Left renal cortex interstitium (tissue), 4 donors: Measurements from ENCODE around the gene GK. TPM values are rescaled to one million over a fixed set of nuclear protein-coding genes. Genes with fewer than 3 reads are reported as not detected.
"Not testable (repeated sequence)": the region's sequence is repeated elsewhere in the genome, so short reads cannot be mapped to it uniquely, and the experiment has no call there.

Experiments used
- DNase-seq, 4 donors: peaks; one replicate each; pipeline ENCODE4 v3.0.0-alpha.2; 2013; ENCODE audit warnings: low read depth in 4 of 4, low spot score in 2 of 4, missing footprints in 1 of 4
- polyA plus RNA-seq, 4 donors: library from polyadenylated mRNA; unstranded; fragments of 120-200 nt; gene quantifications; one replicate each; pipeline ENCODE4 v1.2.1, GENCODE V29; 2013; ENCODE audit not compliant: insufficient read length in 4 of 4

GK gene
- 100 to 1,000 TPM in 2 of 4 donors, 10 to 100 TPM in 2; 75.1 to 146 (median 96.8) TPM for polyA plus RNA-seq

GRCh38 chrX:30653415-30654131 lies at the start of gene GK:
Gene GK, plus strand, starts transcription at chrX:30653423. Its CDS starts 115 bp downstream, at chrX:30653538.
- DNase-seq, result no peak

- DNase-seq, result no peak
Measured at GRCh38 chrX:30607155-30607554, 46.1 kb upstream of the GK start.

- no peak for DNase-seq
Measured at GRCh38 chrX:30610026-30610425, 43.2 kb upstream of the GK start.

GRCh38 chrX:30612250-30612655 lies 41.0 kb upstream of the GK start:
- no peak for DNase-seq

GRCh38 chrX:30613721-30614120 lies 39.5 kb upstream of the GK start:
- no peak for DNase-seq

GRCh38 chrX:30615229-30615628 lies 38.0 kb upstream of the GK start:
- no peak for DNase-seq

GRCh38 chrX:30618160-30618765 lies 35.0 kb upstream of the GK start:
- DNase-seq, result no peak

- no peak for DNase-seq
Measured at GRCh38 chrX:30620125-30620524, 33.1 kb upstream of the GK start.

GRCh38 chrX:30620980-30621618 lies 32.1 kb upstream of the GK start:
- DNase-seq, result no peak

- no peak for DNase-seq
Measured at GRCh38 chrX:30622361-30622760, 30.9 kb upstream of the GK start.

- DNase-seq, result no peak
Measured at GRCh38 chrX:30626402-30626801, 26.8 kb upstream of the GK start.

GRCh38 chrX:30627818-30628652 lies 25.2 kb upstream of the GK start:
- DNase-seq, result no peak

- DNase-seq, result not testable (repeated sequence)
Measured at GRCh38 chrX:30634070-30634469, 19.2 kb upstream of the GK start.

GRCh38 chrX:30635630-30636029 lies 17.6 kb upstream of the GK start:
- DNase-seq, result no peak

- DNase-seq, result no peak
Measured at GRCh38 chrX:30637874-30638815, 15.1 kb upstream of the GK start.

- not testable (repeated sequence) for DNase-seq
Measured at GRCh38 chrX:30639702-30640101, 13.5 kb upstream of the GK start.

- no peak for DNase-seq
Measured at GRCh38 chrX:30642642-30643041, 10.6 kb upstream of the GK start.

GRCh38 chrX:30643313-30643821 lies 9.9 kb upstream of the GK start:
- no peak for DNase-seq

- DNase-seq, result no peak
Measured at GRCh38 chrX:30649859-30650258, 3.4 kb upstream of the GK start.
